Esophagus squamous epithelium (tissue), 4 donors: Measurements from ENCODE around the gene OTOP1.

Experiments used
- CTCF ChIP-seq, 6 experiments: fragments of 450-650 bp in 4 of 6; fragments of 200-600 bp in 2 of 6; sonication (generic) in 2 of 6; IDR thresholded peaks; one replicate each; pipeline ENCODE4 v1.5.1; 2016 to 2019; ENCODE audit warnings: antibody characterized with exemption in 6 of 6, mild to moderate bottlenecking in 4 of 6, moderate library complexity in 4 of 6
- POLR2A ChIP-seq, 4 donors: fragments of 450-650 bp; IDR thresholded peaks; one replicate each; pipeline ENCODE4 v1.6.1; 2017; ENCODE audit warnings: antibody characterized with exemption in 4 of 4, mild to moderate bottlenecking in 4 of 4, moderate library complexity in 3 of 4

DNA sequence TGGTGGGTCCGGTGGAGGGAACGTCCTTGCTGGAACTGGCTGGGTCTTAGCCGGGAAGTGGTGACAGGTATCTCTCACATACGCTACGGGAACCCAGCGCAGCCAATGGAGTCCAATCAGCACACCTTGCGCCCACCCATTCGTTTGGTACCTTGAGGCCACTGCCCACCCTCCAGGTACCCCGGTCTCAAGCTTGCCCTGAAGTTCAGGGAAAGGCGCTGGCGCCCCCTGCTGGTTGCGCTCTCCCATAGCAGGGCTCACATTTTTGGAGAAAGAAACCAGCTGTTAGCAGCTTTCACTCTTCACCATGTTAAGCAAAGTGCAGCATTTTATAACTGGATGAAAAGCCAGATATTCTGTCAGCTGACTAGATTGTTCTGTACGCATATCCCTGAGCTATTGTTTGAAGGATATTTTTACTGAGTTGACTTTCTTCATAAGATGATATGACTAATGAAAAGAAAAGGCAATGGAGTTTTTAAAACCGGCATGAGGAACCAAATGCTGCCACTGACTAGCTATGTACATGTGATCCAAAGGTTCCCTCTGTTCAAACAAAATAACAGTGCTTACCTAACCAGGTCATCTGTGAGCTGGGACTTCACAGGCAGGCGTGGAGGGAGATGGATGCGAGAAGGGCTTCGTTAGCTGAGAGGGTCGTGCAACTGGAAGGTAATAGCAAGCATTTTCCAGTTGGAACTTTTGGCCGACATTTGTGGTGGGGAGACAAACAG lies 43.7 kb downstream of the OTOP1 start:
- no peak for TF ChIP-seq POLR2A (IDR thresholded peaks at IDR 0.05)
- TF ChIP-seq CTCF (IDR thresholded peaks at IDR 0.05): peak in 5 of 6 experiments; percentile 43 to 76 (median 48)
